ENCODE results near the gene SCUBE1.

DNA sequence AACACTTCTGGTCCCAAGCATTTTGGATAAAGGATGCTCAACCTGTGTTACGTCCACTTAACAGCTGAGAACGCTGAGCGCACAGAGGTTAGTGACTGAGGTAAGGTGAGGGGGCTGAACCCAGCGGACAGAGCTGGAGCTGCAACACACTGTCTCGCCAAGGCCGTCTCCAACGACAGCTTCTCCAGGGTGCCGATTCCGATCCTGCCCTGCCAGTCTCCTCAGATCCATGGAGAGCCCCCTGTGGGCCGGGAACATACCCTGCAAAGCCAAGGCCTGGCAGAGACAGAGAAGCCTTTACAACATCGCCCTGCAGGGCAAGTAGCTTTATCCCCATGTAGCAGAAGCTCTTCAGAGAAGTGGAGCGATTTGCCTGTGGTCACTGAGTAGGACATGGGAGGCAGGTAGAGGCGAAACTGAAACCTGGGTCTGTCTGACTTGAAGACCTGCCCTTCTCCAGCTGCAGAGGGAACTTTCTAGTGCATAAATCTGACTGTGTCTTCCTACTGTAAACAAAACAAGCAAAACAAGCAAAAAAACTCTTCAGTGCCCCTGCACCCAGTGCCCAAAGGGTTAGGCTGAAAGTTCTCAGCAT lies 72.8 kb downstream of the SCUBE1 start:
- TF ChIP-seq, protein P1, sequence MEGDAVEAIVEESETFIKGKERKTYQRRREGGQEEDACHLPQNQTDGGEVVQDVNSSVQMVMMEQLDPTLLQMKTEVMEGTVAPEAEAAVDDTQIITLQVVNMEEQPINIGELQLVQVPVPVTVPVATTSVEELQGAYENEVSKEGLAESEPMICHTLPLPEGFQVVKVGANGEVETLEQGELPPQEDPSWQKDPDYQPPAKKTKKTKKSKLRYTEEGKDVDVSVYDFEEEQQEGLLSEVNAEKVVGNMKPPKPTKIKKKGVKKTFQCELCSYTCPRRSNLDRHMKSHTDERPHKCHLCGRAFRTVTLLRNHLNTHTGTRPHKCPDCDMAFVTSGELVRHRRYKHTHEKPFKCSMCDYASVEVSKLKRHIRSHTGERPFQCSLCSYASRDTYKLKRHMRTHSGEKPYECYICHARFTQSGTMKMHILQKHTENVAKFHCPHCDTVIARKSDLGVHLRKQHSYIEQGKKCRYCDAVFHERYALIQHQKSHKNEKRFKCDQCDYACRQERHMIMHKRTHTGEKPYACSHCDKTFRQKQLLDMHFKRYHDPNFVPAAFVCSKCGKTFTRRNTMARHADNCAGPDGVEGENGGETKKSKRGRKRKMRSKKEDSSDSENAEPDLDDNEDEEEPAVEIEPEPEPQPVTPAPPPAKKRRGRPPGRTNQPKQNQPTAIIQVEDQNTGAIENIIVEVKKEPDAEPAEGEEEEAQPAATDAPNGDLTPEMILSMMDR (conservative IDR thresholded peaks at IDR 0.05; ENCODE audit: low read length), result no peak
- TF ChIP-seq EZH2phosphoT487 (IDR thresholded peaks at IDR 0.05; ENCODE audit: borderline replicate concordance, low read depth, low read length), result no peak
